ENCODE data around the gene CLCNKA.

CLCNKA gene

GRCh38 chr1:16013908-16014258 lies 8.0 kb upstream of the CLCNKA start:
- H3K4me3 ChIP-seq (replicated peaks; ENCODE audit: low read depth, low read length): no peak overlapping the region
- DNase-seq (ENCODE audit: extremely low read depth, low read depth): no peak
- TF ChIP-seq, protein P1, sequence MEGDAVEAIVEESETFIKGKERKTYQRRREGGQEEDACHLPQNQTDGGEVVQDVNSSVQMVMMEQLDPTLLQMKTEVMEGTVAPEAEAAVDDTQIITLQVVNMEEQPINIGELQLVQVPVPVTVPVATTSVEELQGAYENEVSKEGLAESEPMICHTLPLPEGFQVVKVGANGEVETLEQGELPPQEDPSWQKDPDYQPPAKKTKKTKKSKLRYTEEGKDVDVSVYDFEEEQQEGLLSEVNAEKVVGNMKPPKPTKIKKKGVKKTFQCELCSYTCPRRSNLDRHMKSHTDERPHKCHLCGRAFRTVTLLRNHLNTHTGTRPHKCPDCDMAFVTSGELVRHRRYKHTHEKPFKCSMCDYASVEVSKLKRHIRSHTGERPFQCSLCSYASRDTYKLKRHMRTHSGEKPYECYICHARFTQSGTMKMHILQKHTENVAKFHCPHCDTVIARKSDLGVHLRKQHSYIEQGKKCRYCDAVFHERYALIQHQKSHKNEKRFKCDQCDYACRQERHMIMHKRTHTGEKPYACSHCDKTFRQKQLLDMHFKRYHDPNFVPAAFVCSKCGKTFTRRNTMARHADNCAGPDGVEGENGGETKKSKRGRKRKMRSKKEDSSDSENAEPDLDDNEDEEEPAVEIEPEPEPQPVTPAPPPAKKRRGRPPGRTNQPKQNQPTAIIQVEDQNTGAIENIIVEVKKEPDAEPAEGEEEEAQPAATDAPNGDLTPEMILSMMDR (IDR thresholded peaks at IDR 0.05; ENCODE audit: low read depth, low read length, missing control alignments): no peak

GRCh38 chr1:16014509-16015482 lies 7.0 kb upstream of the CLCNKA start:
- no peak overlapping the region for H3K4me3 ChIP-seq (replicated peaks; ENCODE audit: low read depth, low read length)
- TF ChIP-seq, protein P1 (IDR thresholded peaks at IDR 0.05; ENCODE audit: low read depth, low read length, missing control alignments): no peak
- DNase-seq (ENCODE audit: extremely low read depth, low read depth): no peak

DNA sequence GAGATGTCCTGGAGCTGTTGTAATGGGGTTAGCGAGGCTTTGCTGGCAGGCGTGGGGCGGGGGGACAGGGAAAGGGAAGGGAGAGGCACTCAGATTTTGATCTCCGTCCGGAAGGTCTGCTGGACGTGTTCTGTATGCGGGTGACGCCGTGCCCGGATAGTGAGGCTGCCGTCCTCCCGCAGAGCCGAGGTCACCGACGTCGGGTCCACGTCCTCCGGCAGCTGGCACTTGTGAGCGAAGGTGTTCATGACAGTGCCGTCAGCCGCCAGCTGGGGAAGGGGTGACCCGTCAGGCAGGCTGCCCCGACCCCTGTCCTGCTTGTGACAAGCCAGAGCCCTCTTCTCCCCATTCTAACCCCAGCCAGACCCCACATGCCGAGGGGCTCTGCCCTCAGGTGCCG lies 6.3 kb upstream of the CLCNKA start:
- H3K4me3 ChIP-seq (replicated peaks; ENCODE audit: low read depth, low read length): no peak overlapping the region
- no peak for DNase-seq (ENCODE audit: extremely low read depth, low read depth)
- TF ChIP-seq, protein P1 (IDR thresholded peaks at IDR 0.05; ENCODE audit: low read depth, low read length, missing control alignments): no peak

DNA sequence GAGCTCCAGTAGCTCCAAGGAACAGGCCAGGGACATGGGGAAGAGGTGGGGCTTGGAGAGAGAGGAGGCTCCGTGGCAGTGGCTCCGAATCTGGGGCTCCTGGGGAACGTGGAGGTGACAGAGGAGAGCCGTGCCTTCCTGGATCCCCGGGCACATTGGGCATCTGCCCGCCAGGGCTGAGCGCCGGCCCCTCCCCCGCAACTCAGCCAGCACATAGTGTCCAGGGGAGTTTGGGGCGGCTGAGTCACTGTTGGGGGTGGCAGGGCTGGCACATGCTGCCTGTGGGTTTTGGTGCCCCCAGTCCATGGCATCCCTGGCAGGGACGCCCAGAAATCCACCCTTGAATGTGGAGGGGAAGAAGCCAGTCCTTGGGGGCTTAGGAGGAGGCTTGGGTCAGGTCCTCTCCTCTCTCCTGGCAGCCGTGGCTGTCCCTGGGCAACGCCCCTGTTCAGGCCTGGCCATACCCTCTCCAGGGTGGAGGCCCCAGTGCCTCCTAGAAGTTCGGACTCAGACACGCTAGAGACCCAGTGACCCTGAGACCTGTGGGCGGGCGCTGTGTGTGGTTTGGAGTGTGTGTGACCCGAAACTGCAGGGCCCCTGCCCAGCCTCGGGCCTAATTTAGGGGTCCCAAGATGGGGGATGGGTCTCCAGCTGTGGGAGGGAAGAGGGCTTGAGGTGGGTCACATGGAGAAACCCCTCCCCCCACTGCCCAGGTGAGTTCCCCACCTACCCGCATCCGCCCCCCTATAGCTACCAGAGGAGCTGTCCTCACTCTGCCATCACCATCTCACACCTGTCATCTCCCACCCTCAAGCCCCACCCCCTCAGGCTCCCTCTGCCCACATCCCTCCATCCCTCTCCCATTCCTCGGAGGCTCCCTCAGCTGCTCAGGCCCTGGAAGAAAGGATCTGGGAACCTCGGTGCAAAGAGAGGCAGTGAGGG lies 5.6 kb upstream of the CLCNKA start:
- TF ChIP-seq, protein P1 (IDR thresholded peaks at IDR 0.05; ENCODE audit: low read depth, low read length, missing control alignments): no peak
- no peak overlapping the region for H3K4me3 ChIP-seq (replicated peaks; ENCODE audit: low read depth, low read length)
- DNase-seq (ENCODE audit: extremely low read depth, low read depth): no peak

GRCh38 chr1:16017076-16017460 lies 4.8 kb upstream of the CLCNKA start:
- H3K4me3 ChIP-seq (replicated peaks; ENCODE audit: low read depth, low read length): no peak overlapping the region
- DNase-seq (ENCODE audit: extremely low read depth, low read depth): no peak
- TF ChIP-seq, protein P1 (IDR thresholded peaks at IDR 0.05; ENCODE audit: low read depth, low read length, missing control alignments): no peak

- DNase-seq (ENCODE audit: extremely low read depth, low read depth): no peak
- TF ChIP-seq, protein P1 (IDR thresholded peaks at IDR 0.05; ENCODE audit: low read depth, low read length, missing control alignments): no peak
- H3K4me3 ChIP-seq (replicated peaks; ENCODE audit: low read depth, low read length): no peak within 1 kb of the TSS
These were observed 4.2 kb upstream of the CLCNKA start, which contains the start of gene HSPB7 for GRCh38 chr1:16017461-16018303. Gene HSPB7 (minus strand): TSS chr1:16018043. CDS start chr1:16017963, 80 bp downstream.
